ENCODE data around the gene C2CD4C.

DNA sequence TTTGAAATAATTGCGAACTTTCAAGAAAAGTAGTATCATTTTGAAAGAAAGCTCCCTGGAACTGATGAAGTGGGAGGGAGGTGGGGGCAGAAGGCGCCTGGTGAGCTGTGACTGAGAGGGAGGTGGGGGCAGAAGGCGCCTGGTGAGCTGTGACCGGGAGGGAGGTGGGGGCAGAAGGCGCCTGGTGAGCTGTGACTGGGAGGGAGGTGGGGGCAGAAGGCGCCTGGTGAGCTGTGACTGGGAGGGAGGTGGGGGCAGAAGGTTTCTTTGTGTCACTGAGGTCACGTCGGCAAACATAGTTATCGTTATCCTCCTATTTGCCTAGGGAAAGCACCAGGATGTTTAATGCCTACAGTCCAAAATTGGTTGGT lies 24.2 kb downstream of the C2CD4C start:
- TF ChIP-seq YY1 (IDR thresholded peaks at IDR 0.05; ENCODE audit: insufficient read depth, insufficient read length) = no peak
- no peak for TF ChIP-seq ZNF274 (IDR thresholded peaks at IDR 0.05; ENCODE audit: low read depth, low read length)
